CD4-positive, alpha-beta T cell treated with Interleukin-17A for 4 hours (primary cell): ENCODE data around the gene PRKAG1.
A peak's percentile ranks its signal among the peaks of the same experiment; 100 is the strongest.

Experiments
- DNase-seq: peaks from one replicate; pipeline ENCODE4 v3.0.0-alpha.2; 2020; ENCODE audit warnings: mixed read lengths

The PRKAG1 gene

GRCh38 chr12:48961331-48961730 lies 57.2 kb downstream of the PRKAG1 start:
- DNase-seq: no peak

- no peak for DNase-seq
Measured at GRCh38 chr12:48960834-48961233, 57.7 kb downstream of the PRKAG1 start.

GRCh38 chr12:48958049-48958388 lies 60.6 kb downstream of the PRKAG1 start:
- DNase-seq: no peak

GRCh38 chr12:48957141-48958048 lies 61.2 kb downstream of the PRKAG1 start, which contains the start of gene ARF3:
Gene ARF3 (minus strand): TSS chr12:48957487. CDS start chr12:48941095, 16,392 bp downstream.
- peak; percentile 95 for DNase-seq

GRCh38 chr12:48956279-48957140 lies 62.1 kb downstream of the PRKAG1 start:
- peak; percentile 23 for DNase-seq

GRCh38 chr12:48954841-48955501 lies 63.6 kb downstream of the PRKAG1 start:
- DNase-seq: no peak

GRCh38 chr12:48954061-48954460 lies 64.5 kb downstream of the PRKAG1 start:
- no peak for DNase-seq

- no peak for DNase-seq
Measured at GRCh38 chr12:48952691-48953090, 65.9 kb downstream of the PRKAG1 start.
